ELF-1 (cell line): ENCODE measurements around the gene MYO7B.

Experiments
- DNase-seq: peaks from one replicate; pipeline ENCODE4 v3.0.0-alpha.2; 2016; ENCODE audit warnings: low read depth, low spot score

The MYO7B gene

DNA sequence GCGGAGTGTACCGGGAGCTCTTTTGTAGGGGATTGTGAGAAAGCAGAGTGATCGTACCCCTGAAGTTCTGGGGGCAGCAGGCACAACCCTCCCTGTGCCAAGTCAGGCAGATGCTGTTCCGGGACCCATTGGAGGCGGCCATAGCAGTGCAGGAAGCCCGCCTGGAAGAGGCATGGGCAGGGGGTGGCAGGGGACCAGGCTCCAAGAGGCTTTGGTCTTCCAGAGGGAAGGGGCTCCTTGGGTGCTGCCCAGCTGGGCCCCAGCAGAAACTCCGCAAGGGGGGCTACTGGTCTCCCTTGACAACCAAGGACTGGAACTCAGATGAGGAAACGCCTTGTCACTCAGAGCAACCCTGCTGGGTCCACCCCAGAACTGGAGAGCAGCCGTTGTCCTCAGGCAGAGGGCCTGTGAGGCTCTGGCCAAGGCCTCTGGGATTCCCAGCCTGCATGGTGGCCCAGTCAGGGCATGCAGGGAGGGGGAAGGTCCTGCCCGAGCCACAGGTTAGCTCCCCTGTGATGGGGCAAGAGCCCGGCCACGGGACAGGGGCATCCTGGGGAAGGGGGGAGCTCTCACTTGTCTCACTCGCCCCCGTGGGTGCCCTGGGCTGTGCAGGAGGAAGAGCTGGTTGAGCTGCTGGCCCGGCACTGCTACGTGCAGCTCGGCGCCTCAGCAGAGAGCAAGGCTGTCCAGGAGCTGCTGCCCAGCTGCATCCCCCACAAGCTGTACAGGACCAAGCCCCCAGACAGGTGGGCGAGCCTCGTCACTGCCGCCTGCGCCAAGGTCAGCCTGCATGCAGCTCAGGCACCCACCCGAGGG, 89.5 kb downstream of the MYO7B start:
- DNase-seq = no peak

DNA sequence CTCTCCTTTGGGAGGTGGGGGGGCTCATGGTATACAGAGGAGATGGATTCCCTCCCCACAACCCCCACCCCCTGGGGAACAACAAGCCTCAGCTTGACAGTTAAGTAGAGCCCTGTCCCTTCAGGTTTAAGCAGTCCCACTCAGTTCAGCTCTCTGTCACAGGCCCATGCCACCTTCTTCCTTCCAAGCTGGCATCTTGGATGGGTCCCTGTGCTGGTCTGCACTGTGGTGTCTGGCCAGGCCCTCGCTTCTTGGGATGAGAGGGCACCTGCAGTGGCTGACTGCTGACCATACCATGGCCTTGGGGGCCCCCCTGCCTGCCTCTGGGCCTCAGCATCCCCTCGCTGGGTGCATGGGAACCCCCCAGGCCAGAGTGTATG, 90.1 kb downstream of the MYO7B start:
- no peak for DNase-seq

DNA sequence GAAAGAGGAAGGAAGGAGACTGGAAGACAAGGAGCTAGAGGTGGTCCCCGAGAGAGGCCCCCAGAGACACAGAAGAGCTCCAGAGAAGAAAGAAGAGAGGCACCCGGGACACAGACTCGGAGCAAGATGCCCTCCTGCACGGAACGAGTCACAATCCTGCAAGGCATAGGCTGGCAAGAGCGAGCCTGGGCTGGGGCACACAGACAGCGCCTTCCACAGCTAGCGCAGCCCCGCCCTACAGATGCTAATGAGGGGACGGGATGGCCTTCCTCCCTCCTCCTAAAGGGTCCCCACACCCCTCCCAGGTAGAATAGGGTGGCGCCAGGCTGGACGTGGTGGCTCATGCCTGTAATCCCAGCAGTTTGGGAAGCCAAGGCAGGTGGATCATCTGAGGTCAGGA, 90.7 kb downstream of the MYO7B start:
- DNase-seq = no peak

DNA sequence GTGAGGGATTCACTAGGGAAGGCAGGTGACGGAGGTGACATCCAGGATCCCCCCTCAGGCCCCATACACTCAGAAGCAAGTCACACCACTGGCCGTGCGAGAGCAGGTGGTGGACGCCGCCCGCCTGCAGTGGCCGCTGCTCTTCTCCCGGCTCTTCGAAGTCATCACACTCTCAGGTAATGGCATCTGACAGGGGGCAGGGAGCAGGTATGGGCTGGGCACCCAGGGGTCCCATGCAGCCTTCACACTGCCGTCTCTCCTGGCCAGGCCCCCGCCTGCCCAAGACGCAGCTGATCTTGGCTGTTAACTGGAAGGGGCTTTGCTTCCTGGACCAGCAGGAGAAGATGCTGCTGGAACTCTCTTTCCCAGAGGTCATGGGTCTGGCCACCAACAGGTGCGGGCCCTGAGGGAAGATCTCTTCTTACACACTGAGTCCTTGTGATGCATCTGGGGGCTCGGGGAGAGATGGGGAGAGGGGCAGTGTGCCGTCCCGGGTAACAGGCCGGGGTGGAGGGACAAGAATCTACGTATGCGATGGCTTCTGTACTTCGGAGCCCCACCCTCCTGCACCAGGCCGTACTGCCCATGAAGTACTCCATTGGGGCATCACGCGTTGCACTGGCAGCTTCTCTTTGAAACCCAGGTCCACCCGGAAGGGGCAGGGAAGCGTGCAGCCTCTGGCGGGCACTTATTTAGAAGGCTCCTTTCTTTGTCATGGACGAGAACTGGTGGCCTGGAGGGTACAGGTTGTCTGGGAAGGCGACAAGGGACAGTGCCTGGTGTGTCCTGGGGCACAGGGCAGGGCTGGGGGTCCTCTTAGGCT, 91.6 kb downstream of the MYO7B start:
- no peak for DNase-seq

DNA sequence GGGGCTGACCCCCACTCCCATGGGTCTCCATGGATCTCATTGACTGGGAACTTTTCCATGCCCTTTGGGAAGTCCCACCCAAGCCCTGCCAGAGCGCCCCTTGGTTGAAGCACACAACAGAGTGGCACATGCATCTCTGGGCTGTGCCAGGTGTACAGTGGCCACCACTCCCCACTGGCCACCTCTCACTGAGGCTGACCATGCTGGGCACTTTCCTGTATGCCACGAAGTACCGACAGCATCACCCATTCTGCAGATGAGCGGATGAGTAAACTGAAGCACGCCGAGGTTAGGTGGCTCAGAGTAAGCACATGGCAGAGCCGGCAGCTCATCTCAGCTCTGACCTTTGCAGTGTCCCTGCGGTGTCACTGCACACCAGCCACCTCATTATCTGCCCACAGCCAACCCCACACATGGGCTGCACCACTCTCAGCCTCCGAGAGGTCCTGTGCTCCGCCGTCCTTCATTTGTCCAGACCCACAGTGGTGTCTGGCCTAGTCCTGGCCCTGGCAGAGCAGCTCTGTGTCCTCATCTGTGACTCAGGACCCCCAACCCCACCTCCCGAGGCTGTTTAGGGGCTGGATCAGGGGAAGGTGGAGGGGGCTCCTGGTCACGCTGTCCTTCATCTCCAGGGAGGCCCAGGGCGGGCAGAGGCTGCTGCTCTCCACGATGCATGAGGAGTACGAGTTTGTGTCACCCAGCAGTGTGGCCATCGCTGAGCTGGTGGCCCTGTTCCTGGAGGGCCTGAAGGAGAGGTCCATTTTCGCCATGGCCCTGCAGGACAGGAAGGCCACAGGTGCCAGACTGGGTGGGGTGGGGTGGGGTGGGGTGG, 92.5 kb downstream of the MYO7B start:
- DNase-seq = no peak

DNA sequence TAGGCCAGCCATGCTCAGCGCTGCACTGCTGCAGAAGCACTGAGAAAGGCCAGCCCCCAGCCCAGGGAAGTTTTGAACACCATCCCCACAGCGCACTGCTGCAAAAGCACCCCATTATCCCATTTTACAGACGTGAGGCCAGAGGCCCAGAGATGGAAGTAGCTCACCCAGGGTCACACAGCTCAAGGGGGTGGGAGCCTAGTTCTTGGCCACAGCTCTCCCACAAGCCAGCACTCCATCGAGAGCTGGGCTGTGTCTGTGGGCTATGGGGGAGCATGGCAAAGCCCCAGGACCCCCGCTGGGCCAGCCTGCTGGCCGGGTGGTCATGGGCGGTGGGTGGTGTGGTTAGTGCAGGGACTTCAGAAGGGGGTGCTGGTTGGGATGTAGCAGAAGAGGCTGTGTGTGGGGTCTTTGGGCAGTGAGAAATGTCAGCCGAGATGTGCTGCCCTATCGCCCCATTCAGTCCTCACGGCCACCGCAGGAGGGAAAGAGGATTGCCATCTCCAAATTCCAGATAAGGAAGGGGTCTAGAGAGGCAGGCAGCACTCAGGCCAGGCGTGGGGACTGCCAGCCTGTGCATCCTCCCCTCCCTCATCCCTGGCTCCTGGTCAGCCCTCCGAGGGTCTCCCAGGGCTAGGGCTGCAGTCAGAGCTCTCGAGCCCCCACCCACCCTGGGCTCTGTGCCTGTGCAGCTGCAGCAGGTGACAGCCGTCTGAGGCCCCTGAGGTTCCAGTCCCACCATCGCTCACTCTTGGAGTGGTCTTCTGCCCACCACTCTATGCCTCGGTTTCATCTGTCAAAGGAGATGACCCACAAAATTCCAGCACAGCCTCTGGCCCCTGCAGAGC, 93.5 kb downstream of the MYO7B start:
- no peak for DNase-seq

DNA sequence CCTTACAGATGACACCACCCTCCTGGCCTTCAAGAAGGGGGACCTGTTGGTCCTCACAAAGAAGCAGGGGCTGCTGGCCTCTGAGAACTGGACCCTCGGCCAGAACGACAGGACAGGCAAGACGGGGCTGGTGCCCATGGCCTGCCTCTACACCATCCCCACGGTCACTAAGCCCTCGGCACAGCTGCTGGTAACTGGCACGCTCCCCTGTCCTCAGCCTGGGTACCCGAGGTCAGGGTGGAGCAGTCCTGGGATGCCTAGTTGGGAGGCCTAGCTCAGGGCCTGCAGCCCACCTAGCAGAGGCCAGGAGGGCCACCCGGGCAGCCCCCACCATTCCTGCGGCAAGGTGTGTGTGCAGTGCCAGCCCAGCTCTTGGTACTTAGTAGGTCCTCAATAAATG, 94.2 kb downstream of the MYO7B start:
- DNase-seq = no peak

DNA sequence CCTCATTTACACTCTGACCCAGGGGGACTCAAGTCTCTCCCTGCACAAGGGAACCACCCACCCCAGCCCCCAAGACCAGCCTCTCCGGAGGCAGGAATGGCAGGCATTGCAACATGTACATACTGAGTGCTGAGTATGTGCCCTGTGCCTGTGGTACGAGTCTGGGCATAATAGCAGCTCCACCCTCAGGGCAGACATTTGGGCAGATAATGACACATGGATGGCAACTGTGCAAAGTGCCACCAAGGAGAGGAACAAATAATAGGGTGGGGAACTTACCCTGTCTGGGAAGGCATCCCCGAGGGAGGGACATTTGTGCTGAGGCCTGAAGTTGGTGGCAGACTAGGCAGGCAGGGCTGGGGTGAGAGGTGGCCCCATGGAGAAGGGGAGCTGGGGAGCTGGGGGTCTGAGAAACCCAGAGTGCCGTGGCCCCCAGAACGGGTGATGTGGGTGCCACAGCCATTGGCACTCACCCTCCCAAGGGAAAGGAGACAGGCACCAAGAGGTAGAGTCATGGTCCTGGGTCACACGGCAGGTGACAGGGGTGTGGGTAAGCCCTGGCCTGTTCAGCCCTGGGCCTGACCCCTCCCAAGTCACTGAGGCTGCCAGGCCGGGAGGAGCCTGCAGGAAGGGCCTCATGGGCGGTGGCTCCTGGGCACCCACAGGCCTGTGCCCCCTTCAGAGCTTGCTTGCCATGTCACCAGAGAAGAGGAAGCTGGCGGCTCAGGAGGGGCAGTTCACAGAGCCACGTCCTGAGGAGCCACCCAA, 94.8 kb downstream of the MYO7B start:
- no peak for DNase-seq

DNA sequence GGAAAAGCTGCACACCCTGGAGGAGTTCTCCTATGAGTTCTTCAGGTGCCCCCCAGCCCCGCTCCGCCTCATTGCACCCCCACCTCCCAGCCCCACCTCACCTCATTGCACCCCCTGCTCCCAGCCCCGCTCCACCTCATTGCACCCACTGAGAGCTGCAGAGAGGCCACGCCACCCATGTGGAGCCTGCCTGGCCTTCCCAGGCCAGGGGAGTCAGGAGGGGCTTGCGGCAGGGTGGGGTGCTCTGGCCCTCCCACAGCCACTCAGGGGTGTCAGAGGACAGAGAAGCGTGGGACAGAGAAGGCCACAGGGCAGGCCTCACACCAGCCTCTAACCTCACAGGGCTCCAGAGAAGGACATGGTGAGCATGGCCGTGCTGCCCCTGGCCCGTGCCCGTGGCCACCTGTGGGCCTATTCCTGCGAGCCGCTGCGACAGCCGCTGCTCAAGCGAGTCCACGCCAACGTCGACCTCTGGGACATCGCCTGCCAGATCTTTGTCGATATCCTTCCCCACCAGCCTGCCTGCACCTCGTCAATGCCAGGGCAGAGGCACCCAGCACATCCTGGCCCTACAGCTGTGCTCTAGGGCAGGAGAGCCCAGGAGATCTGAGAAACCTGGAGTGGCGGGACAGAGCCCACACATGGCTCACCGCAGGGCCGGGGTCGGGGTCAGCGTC, 95.5 kb downstream of the MYO7B start:
- DNase-seq = no peak

DNA sequence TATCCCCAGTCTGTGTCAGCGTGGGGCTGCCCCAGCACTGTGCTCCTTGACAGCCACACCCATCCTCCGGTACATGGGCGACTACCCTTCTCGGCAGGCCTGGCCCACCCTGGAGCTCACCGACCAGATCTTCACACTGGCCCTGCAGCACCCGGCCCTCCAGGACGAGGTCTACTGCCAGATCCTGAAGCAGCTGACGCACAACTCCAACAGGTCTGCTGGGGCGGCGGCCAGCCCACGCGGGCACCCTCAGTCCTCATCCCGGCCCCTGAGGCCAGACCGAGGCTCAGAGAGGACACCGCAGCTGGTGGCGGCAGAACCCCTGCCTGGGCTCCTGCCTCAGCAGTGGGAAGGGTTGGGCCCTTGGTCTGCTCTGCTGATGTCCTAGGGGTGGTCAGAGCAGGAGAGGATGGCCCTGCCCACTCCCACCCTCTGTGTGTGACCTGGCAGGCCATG, 96.1 kb downstream of the MYO7B start:
- DNase-seq = no peak

DNA sequence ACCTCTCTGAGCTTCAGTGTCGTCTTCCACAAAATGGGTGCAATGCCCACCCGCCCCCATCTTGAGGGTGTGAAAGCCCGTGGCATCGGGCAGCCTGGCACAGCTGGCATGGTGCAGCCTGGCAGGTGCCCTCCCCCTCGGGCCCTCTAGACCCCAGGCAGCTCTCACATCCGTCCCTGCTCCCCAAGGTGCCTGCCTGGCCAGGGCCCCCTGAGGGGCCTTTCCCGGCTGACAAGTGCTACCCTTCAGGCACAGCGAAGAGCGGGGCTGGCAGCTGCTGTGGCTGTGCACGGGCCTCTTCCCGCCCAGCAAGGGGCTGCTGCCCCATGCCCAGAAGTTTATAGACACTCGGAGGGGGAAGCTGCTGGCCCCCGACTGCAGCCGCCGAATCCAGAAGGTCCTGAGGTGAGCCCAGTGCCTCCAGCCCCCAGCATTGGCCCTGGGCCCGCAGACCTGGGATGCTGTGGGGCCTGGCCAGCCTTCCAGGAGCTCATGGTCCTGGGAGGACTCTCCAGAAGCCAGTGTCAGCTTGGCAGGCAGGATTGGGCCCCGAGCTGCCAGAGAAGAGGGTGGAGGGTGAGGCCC, 96.6 kb downstream of the MYO7B start:
- no peak for DNase-seq

DNA sequence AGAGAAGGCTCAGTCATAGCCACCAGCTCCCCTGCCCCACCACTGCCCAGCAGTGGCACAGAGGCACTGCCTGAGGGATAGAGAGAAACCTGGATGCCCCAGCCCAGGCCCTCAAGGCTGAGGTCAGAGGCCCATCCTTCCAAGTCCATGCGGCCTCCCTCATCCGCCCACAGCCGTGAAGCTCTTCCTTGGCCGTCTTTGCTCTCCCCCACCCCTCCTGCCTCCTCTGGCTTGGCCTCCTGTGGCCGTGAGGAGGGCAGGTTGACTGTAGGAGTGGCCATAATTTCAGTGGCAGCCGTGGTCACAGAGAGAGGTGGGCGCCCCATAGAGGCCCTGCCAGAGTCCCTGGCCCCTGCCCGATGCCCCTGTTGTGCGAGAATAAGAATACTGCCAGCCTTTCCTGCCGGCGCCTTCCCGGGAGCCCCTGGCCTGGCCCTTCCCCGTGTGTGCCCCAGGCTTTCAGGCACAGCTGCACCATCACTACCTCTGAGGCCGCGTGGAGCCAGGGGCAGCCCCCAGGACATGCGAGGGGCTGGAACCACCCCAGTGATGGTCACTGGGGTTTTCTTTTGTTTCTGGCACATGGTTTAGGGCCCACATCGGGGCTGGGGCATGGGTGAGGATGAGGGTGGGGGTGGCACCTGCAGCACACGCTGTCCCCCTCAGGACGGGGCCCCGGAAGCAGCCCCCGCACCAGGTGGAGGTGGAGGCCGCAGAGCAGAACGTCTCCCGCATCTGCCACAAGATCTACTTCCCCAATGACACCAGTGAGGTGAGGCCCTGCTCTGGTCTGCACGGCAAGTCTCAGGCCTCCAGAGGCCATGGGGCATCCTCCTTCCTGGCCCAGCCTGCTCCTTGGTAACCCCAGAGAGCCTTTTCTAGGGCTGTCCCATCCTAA, 97.4 kb downstream of the MYO7B start:
- no peak for DNase-seq

DNA sequence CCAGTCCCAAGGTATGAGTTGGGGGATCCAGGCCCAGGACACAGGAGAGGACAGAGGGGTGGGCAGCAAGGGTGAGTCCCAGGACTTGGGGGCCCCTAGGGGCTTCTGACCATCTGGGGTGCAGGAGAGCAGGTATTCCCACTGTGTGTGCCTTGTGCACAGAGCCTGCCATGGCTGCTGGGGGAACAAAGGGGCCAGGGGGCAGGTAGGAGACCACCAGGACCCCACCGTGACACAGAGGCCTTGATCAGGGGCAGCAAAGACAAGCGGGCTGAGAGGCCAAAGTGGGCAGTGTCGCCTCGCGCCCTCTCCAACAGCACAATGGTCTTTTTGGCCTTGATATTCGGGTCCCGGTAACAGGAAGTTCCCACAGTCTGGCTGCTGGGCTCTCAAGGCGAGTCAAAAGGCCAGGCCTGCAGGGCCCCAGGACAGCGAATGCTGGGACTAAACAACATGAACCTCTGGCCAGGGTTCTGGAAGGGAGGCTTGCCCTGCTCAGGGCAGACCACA, 98.1 kb downstream of the MYO7B start:
- no peak for DNase-seq

DNA sequence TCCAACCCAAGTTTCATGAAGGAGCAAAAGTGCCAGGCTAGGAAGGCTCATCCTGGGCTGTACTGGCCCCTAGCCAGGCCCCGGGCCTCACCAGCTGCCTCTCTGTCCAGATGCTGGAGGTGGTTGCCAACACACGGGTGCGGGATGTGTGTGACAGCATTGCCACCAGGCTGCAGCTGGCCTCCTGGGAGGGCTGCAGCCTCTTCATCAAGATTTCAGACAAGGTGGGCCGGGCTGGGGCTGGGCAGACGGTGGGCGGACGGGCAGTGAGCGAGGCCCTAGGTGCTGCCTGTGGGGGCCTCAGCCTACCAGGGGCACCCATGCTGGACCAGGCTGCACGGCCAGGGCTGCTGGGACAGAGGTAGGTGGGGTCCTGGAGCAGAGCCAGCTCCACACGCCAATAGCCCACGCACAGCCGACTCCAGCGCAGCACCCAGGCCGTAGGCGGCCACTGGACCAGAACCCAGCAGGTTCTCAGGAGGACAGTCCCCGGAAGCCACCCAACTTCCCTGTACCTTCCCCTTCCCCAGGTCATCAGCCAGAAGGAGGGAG, 98.7 kb downstream of the MYO7B start:
- no peak for DNase-seq

DNA sequence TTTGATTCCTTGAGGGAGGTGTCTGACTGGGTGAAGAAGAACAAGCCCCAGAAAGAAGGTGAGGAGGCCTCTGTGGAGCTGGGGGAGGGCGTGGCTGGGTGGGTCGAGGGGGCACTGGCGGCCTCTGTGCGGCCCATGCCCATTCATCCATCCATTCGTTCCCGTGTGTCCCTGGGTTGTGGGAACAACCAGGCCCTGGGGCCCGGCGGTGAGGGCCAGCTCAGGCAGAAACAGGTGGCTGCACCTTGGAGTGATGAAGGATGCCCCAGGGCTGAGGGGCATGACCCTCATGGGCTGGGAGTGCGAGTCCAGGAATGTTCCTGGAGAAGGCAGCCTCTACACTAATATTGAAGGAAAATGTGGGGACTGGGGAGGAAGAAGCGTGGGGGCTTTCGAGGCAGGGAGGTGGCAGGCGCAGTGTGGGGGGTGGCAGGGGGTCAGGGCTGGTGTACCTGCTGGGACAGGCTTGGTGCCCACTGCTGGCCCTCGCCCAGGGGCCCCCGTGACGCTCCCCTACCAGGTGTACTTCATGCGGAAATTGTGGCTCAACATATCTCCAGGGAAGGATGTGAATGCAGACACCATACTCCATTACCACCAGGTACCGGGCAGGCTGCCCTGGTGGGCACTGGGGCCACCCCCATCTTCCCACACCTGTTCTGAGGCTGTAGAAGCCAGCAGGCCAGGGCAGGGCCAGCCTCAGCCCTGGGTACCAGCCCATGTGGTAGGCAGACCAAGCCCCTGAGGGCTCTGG, 99.3 kb downstream of the MYO7B start:
- no peak for DNase-seq

DNA sequence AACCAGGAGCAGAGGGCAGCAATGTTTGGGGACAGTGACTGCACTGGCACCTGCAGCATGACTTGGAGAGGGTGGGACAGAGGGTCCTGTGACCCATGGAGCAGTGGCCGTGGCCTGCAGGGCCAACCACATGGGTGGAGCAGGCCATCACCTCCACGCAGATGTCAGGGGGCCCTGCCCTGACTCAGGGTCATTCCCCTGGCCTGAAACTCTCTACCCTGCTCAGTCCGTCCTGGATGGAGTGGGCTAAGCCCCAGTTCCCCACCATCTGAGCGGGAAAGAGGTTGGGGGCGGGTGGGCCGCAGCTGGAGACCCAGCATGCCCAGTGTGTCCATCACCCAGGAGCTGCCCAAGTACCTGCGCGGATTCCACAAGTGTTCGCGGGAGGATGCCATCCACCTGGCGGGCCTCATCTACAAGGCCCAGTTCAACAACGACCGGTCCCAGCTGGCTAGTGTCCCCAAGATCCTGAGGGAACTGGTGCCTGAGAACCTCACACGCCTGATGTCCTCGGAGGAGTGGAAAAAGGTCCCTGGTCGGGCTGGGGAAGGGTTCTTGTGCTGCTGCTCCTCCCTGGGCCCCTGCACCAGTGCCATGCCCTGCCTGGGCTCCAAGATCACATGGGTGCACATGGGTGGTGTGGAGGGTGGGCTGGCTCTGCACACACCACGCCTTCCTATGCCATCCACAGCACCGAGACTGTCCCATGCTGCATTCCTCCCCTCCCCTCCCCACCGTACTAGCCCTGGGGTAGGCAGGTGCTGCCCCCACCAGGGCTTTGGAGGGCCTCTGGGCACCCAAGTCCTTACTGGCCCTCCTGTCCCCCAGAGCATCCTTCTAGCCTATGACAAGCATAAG, 100.1 kb downstream of the MYO7B start:
- DNase-seq = no peak
